T-helper 2 cell (primary cell): ENCODE measurements around the gene SYNGR2.
A peak's percentile ranks its signal among the peaks of the same experiment; 100 is the strongest.
"Not testable (repeated sequence)": the region's sequence is repeated elsewhere in the genome, so short reads cannot be mapped to it uniquely, and the experiment has no call there.

ENCODE experiments used
- DNase-seq, 5 experiments: peaks; one replicate each; pipeline versions ENCODE4 v3.0.0 to v3.0.0-alpha.2; 2012 to 2022

SYNGR2 gene

DNA sequence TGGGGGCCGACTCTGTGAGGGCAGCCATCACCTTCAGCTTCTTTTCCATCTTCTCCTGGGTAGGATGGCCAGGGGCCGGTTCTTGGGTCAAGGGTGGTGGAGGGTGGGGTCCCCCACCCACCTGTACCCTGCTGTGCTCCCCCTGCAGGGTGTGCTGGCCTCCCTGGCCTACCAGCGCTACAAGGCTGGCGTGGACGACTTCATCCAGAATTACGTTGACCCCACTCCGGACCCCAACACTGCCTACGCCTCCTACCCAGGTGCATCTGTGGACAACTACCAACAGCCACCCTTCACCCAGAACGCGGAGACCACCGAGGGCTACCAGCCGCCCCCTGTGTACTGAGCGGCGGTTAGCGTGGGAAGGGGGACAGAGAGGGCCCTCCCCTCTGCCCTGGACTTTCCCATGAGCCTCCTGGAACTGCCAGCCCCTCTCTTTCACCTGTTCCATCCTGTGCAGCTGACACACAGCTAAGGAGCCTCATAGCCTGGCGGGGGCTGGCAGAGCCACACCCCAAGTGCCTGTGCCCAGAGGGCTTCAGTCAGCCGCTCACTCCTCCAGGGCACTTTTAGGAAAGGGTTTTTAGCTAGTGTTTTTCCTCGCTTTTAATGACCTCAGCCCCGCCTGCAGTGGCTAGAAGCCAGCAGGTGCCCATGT is 3.3 kb downstream of the SYNGR2 start:
- not testable (repeated sequence) for DNase-seq

DNA sequence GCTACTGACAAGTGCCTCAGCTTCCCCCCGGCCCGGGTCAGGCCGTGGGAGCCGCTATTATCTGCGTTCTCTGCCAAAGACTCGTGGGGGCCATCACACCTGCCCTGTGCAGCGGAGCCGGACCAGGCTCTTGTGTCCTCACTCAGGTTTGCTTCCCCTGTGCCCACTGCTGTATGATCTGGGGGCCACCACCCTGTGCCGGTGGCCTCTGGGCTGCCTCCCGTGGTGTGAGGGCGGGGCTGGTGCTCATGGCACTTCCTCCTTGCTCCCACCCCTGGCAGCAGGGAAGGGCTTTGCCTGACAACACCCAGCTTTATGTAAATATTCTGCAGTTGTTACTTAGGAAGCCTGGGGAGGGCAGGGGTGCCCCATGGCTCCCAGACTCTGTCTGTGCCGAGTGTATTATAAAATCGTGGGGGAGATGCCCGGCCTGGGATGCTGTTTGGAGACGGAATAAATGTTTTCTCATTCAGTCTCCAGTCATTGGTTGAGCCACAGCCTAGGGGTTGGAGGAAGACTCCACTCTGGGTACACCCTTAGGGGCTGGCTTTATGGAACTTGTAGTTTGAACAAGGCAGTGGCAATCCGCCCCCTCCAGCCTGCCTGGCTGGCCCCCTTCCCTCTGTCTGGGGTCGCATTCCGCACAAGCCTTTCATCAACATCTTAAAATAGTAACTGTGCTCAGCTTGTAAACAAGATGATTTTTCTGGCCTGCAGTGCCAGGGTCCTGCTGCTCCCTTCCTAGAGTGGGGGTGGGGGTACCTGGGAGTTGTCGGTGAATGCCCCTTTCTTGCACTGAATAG is 4.1 kb downstream of the SYNGR2 start:
- DNase-seq = no peak

DNA sequence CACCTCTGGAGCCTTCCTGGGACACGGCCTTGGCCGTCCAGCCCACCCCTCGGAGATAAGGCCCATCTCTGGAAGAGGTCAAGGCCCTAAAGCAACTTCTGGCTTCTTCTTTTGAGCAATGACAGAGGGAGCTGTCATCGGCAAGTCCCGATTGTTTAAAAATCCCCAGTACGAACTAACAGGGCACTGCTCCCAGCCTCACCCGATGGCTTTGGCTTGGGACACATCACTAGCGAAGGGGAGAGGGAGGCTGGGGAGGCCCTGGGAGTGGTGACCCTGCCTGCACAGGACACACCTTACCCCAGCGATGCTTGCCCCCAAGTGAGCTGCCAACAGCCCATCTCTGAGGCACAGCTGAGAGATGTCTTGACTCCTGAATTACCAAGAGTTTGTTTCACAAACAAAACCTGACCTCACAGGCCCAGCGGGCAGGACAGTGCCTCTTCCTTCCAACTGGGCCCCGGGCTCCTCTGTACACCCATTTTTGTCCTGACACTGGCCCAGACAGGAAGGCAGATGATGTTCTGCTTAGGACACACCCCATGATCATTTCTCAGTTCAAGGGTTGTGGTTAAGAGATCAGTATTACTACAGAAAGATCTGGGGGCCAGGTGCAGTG is 4.8 kb downstream of the SYNGR2 start:
- peak in 2 of 5 experiments; percentile 23 to 78 for DNase-seq

DNA sequence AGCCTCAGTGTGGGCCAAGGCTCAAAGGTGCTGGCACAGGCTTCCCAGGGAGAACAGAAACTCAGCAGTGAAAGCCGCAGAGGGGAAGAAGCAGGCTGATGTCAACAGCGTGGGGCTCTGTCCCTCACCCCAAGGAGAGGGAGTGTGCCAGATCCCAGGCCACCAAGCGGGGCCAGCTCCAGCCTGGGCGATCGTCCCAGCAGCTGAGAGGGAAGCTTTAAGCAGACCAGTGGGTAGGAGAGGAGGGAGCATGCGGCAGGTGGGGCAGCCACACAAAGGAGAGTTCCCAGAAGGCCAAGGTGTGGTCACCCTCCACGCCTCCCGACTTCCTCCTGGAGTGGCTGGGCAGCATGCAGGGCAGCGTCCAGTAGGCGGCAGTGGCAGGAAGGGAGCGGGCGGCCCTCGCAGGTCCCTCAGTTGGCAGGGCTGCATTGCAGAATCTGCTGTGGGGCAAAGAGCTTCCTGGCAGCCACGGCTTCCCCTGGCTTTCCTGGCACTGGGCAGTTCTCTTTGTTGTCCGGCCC is 6.0 kb downstream of the SYNGR2 start:
- no peak for DNase-seq

DNA sequence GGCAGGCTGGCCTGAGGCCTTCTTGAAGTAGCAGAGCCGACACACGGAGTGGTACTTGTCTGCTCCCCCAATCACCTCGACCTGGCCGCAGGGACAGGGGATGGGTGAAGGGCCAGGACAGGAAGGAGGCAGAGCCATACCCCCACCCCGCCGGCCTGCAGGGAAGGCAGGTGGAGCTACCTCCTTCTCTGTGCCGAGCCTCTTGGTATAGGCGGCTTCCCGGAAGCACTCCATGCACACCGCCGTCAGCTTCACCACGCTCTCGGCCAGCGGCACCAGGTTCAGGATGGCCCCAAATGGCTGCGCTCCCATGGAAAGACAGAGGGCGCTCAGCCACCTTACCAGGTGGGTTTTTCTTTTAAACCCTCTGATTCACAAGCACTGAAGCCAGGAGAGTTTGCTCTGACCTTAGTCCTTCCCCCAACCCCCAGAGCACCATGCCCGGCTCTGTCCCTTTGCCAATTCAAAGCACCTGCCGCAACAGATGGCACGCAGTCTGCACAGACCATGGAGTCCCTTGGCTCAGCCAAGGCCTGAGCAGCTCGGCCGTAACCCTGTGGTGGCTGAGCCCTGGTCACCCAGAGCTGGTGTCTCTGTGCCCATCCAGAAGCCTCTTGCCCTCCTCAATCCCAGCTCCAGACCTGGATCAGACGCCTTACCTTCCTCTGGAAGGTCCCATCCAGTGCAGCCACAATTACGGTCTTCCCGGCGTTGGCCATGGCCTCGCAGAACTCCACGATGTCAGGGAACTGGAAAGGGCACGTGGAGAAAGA is 6.7 kb downstream of the SYNGR2 start:
- DNase-seq = no peak

DNA sequence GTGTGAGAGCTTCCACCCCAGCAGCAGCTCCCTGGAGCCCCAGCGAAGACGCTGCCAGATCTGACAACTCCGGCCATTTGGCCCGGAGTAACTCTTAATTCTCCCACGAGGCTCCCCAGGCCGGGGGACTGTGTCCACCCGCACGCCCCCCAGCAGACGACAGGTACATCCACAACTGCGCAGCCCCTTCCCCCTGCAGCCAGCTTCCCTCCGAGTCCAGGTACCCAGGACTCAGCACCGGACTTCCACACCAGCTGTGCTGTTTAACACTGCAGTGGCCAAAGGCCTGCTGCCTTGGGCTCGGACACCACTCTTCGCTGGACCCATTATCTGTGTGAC is 7.2 kb downstream of the SYNGR2 start:
- no peak for DNase-seq

DNA sequence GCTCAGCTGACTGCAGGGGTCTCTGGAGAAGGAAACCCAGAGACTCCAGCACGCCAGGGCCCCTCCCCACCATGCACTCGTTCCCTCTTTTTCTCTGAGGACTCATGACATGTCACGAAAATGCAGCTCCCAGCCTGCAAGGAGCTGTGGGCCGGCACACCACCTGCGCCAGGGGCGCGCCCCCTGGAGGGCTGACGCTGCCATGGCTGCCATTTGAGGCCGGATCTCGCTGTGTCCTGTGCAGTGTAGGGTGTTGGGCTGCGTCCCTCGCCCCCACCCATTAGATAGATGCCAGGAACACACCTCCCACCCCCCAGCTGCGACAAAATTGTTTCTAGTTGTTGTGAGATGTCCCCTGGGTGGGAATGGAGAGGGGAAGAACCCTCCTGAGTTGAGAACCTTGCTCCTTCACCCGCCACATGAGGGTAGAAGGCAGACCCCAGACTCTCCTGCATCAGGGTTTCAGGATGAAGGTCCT is 8.2 kb downstream of the SYNGR2 start:
- DNase-seq = peak; percentile 48 to 78 (median 65)

DNA sequence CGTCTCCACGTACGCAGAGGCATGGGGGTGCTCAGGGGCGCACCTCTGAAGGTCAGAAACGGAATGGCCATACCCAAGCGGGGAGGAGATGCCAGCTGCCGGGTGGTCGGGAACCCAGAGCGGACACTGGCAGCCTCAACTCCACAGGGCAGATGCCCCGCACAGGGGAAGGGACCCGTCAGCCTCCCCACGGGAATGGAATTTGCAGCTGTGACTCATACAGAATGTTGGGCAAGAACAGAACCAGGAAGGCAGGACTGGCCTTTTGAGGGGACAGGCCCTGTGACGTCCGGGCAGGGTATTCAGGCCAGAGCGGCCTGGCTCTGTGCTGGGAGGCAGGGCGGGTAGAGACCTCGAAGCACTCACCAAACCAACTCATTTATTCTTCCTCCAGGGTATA is 11.0 kb downstream of the SYNGR2 start:
- DNase-seq = no peak

DNA sequence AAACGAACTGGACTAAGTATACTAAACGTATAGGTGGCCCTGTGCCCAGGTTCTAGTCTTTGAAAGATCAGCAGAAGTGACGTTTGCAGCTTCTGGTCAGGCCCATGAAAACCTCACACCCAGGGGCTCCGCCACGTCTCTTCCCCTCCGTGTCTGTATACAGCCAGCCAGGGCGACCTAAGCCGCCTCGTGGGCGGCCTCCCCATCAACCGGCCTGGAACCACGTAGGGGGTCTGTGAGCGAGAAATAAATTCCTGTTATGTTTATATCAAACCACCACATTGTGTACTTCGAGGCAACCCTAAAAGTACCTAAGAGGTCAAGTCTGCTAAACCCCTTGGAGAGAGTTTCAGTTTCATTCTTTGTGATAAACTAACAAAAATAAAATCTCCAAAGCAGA is 11.7 kb downstream of the SYNGR2 start:
- DNase-seq = no peak

DNA sequence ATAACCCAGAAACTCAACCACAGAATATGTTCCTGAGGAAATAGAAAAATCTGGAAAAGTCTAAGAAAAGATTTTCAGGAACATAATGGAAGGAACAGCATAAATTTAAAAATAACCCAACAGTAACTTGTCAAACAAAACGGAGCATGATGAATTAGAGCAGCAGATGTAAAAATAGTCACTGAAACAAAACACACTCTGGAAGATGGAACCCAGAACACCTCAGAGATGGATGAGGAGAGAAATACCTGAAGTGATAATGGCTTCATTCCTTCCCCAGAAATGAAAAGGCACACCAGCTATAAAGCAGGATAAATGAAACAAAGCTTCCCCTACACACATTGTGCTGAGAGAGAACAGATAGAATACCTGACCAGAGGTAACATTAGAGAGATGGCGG is 12.1 kb downstream of the SYNGR2 start:
- no peak for DNase-seq

DNA sequence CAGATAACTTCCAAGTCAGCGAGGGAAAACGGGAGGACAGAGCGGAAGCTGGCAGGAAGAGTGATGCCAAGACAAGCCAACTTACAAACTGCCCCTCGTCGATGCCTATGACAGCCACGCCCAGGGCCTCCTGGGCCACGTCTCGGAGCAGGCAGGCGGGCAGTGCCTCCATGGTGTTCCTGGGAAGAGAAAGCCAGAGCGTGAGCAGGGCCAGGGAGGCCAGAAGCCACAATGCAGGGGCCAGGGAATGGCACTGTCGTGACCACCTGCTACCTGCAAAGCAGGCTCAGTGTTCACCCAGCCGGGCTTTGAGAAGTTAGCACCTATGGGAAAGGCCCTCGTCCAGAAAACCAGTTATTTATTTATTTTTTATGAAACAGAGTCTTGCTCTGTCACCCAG is 14.1 kb downstream of the SYNGR2 start:
- DNase-seq = no peak

DNA sequence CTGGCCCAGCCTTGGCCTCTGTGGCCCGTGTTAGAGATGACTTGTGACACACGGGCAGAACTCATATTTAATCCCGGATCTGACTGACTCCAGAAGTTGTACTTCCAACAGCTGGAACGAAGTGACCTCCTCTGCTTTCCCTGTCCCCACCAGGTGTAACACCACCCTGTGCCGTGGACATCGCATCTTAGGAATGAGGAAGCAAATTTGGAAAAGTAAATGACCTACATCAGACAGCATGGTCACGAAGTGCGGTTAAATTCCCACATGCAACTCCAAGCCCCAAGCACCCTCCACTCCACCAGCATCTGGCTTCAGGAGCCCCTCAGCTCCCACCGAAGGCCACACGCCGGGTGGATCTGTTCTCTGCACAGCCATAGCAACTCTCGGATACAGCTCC is 15.5 kb downstream of the SYNGR2 start:
- no peak for DNase-seq

DNA sequence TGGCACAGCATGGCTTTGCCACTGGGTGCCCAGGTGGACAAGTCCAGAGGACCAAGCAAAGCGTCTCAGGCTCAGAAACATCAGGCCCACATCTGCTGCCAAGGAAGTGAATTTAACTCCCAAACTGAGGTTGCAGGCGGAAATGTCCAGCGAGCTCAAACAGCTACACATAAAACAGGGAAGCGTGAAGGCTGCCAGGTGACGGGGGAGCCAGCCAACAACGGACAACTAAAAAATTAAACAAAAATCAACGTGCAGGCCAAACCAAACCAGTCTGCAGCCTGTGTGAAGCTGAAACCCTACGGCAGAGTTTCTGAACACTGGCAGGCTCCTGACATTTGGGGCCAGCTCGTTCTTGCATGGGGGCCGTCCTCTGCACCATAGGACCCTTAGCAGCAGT is 16.0 kb downstream of the SYNGR2 start:
- DNase-seq = no peak

DNA sequence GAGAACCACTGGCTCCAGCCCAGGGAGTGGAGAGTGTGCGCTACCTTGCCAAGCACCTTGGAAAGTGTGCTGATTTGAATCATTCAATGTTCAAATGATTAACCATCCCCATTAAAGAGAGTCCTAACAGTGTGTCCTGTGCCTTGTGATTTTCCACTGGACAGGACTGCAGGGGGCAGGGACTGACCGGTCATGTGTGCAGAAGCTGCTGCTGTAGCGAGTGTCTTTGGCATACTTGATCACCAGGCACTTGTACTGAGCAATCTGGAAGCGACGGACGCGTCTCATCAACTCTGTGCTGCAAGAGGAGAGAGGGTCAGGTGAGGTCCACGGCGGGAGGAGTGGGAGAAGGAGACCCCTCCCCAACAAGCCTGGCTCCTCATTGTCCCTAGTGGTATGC is 16.5 kb downstream of the SYNGR2 start:
- no peak for DNase-seq

DNA sequence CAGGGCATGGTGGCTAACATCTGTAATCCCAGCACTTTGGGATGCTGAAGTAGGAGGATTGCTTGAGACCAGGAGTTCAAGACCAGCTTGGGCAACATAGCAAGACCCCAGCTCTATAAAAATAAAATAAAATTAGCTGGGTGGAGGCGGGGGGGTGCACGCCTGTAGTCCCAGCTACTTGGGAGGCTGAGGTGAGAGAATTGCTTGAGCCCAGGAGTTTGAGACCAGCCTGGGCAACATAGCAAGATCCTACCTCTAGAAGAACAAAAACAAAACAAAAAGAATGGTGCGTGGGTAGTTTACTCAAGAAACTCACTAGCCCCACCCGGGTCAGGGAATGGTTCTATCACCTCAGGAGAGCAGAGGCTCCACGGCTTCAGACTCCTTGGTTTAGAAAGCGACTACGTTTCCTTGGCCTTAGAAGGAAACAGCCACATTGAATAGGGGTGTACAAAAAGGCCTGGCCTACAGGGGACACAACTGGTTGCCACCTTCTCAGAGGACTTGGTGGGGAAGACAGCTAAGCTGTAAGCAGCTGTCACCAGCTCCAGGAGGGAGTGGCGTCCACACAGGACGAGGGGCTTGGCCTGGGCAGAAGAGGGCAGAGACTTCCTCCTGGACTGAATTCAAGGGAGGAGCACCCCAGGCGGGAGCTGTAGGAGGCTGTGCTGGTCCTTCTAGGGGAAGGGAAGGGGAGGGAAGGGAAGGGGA is 17.8 kb downstream of the SYNGR2 start:
- peak in 1 of 5 experiments; percentile 40 for DNase-seq

DNA sequence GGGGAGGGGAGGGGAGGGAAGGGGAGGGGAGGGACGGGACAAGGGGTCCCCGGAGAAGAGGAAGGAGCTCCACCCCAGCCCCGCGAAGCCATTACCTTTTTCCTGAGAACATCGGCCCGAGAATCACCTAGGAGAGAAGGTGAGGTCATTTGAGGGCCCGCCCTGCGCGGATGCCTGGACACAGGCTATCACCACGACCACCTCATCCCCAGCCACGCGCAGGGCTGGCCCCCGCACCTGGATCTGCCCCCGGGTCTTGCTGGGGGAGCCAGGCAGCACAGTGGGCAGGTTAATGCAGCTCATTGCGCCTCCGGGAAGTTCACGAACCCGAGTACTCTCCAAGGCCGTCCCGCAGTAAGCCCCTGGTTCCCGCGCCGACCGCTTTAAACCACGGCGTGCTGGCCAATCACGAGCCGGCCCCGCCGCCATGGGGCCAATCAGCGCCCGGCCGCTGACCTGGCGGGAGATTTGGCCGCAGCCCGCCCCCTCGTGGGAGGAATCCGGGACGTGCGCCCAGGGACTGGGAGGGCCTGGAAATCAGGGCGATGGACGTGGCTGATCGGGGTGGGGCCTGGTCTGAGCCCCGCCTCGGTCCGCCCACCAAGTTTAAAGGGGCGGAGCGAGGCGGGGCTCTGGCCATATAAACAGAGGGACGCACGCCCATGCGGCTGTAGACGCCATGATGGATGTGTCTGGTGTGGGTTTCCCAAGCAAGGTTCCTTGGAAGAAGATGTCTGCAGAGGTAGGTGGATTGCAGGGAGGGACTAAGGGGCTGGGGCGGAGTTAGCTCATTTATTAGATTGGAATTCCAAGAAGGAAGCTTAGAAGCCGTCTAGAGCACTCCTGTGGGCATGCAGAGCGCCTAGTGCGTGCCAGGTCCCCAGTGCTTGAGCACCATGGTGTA is 18.6 kb downstream of the SYNGR2 start, which contains the start of the genes AFMID and TK1:
TSS of gene AFMID (plus strand) at position 671 of the 904 bp plus-strand sequence. CDS start at position 680, 9 bp downstream.
TSS of gene TK1 (minus strand) at position 361 of the 904 bp plus-strand sequence. CDS start at position 303, 58 bp downstream.
- DNase-seq = peak; percentile 62 to 95 (median 74)

DNA sequence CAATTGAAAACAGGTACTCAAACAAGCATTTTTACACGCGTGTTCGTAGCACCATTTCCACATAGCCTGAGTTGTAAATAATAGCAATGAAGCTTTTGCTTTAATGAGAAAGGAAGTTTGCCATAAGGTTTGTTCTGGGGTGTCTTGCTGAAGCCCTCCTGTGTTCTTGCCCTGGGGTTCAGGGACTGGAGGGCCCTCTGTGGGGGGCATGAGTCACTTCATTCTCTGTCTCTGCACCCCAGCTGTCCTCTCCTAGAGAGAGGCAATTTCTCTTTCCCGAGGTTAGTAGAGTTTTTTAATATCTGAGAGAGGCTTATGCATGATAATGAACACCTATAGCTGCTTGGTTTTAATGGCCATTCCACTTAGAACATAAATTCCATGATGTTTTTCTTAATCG is 28.3 kb downstream of the SYNGR2 start:
- no peak for DNase-seq

DNA sequence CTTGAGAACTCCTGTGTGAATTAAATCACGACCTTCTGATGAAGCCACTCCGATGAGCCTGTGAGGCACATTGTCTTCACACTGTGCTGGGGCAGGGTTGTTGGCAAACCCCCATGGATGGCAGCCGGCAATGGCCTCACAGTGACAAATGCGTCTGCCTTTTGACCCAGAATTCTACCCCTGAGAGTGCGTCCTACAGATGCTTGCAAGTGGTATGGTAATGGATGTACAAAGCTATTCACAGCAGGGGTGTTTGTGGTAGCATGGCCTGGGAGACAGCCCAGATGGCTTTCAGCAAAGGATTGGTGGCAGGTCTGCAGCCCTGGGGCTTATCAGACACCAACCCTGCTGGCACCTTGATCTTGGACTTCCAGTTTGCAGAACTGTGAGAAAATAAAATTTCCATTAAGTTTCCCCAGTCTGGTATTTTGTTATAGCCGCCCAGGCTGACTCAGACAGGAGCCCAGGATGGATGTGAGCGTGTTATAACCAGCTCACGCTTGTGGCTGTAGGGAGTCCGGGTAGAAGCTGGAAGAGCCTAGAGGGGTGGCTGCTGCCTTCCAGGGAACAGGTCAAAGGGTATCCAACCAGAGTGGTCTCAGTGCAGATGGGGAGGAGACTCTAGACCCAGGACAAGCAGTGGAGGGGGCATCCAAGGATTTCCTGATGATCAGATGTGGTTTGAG is 28.9 kb downstream of the SYNGR2 start:
- no peak for DNase-seq

DNA sequence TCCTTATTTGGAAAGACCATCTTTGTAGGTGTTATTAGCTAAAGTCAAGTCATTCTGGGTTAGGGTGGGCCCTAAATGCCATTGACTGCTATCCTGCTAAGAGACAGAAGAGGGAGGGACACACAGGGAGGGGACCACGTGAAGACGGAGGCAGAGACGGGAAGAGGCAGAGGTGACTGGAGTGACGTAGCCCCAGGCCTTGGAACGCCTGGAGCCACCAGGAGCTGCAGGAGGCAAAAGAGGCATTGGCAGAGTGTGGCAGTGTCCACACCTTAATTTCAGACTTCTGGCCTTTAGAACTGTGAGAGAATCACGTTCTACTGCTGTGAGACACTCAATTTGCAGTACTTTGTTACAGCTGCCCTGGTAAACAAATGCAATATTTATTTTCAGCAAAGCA is 32.1 kb downstream of the SYNGR2 start:
- no peak for DNase-seq

DNA sequence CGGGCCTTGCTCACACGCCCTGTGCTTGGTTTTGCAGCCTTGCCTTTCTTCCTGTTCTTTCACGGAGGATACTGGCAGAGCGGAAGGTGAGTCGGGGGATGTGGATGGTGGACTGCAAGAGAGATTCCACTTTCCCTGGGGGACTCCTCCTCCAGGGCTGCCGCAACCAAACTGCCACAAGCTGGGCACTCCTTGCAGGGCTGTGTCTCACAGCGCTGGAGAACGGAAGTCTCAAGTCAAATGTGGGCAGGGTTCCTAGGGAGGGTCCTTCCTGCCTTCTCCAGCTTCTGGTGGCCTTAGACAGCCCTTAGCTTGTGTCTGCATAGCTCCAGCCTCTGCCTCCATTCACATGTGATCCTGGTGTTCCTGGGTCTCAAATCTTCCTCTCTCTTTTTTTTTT is 34.3 kb downstream of the SYNGR2 start:
- no peak for DNase-seq
